HG02840 (cell line): ENCODE data around the gene DDX60.
"Not testable (repeated sequence)": the region's sequence is repeated elsewhere in the genome, so short reads cannot be mapped to it uniquely, and the experiment has no call there.

ENCODE experiments used
- ATAC-seq: cut with Tn5 transposase; IDR thresholded peaks from one replicate; pipeline ENCODE4 v1.9.1; 2021; ENCODE audit warnings: mild to moderate bottlenecking, moderate library complexity, moderate number of reproducible peaks; ENCODE audit not compliant: unreplicated experiment, low FRiP score

DDX60 gene

DNA sequence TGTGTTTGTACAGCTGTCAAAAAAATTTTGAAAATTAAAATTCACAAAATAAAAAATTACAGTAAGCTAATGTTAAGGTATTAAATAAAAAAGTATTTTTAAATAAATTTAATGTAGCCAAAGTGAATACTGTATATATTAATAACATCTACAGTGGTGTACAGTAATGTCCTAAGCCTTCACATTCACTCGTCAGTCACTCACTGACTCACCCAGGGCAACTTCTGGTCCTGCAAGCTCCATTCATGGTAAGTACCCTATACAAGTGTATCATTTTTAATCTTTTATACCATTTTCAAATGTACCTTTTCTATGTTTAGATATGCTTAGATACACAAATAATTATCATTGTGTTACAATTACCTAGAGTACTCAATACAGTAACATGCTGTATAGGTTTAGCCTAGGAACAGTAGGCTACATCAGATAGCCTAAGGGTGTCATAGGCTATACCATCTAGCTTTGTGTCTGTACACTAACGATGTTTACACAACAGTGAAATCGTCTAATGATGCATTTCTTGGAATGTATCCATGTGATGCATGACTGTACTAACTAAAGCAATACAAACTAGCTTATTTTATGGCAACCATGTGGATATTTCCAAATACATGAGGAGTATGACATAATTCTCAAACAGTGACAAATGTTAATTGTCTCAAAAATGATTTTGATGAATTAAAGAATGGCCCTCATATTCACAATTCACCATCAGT, 13.7 kb downstream of the DDX60 start:
- ATAC-seq = no peak

DNA sequence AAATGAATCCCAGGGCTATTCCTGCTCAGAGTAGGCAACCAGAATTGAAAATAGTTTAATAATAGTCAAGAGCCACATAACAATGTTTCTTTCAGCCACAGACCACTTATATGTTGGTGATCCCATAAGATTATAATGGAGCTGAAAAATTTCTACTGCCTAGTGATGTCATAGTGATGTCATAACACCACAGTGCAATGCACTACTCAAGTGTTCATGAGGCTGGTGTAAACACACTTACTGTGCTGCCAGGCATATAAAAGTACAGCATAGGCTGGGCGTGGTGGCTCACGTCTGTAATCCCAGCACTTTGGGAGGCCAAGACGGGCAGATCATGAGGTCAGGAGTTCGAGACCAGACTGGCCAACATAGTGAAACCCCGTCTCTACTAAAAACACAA, 15.1 kb downstream of the DDX60 start:
- not testable (repeated sequence) for ATAC-seq

DNA sequence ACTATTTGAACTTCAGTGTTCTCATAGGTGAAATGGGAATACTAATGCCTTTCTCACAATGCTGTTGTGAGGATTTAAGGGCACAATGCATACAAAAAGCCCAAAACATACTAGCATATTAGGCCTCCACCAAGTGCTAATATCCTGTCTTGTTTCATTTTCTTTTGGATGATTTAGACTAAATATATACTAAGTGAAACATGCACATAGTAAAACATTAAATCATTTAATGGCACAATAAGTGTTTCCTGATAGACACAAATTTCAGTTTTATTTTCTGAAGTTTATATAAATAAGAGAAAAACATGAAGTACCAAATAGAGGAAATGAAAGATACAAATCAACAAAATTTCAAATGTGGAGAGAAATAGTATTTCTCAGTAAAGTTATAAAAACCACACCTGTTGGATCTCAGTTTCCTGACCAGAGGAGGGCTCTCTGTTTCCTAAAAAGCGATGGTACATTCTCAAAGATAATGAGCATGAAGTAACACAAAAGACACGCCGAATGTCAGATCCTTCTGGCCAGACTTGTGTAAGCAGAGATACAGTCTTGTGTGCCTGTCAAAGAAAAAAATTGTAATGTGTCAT, 25.1 kb downstream of the DDX60 start:
- no peak for ATAC-seq

DNA sequence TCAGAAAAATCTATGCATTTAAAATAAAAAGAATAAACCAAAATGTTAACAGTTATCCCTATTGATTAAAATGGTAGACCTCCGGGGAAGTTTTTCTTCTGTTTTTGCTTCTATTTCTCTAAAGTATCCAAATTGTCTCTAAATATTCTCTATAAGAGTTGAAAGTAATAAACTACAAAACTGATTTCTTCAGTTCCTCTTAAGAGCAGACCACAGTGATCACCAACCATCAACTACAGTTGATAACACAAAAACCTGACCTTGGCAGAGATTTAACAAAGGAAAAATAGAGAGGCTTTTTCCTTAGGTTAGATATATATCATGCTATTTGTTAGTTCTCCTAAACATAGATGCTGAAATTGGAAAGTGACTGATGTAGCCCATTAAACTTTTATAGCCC, 27.3 kb downstream of the DDX60 start:
- ATAC-seq = no peak

DNA sequence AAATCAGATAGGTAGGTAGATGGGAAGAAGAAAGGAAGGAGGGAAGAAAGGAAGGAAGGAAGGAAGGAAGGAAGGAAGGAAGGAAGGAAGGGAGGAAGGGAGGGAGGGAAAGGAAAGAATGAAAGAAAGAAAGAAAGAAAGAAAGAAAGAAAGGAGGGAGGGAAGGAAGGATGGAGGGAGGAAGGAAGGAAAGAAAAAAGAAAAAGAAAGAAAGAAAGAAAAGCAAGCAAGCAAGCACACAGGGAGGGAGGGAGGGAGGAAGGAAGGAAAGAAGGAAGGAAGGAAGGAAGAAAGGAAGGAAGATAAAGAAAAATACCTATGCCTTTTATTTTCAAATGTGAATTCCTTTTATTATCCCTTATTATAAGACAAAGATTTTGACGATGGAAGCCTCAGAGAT, 32.7 kb downstream of the DDX60 start:
- not testable (repeated sequence) for ATAC-seq

DNA sequence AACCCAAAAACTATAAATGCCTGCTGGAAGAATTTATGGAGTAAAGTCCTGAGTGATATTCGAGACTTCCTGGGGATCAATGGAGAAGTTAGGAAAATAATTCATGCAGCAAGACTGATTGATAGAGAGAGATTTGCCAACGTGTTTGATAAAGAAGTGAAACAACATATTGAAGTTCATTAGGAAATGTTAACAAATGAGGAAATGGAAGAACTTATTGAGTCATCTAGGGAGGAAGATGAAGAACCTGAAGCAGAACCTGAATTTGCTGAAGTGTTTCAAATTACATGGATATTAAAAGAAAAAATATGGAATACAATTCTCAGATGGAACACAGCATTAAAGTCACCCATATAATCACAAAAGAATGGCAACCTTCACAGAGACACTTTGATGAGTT, 39.0 kb downstream of the DDX60 start:
- ATAC-seq = no peak

DNA sequence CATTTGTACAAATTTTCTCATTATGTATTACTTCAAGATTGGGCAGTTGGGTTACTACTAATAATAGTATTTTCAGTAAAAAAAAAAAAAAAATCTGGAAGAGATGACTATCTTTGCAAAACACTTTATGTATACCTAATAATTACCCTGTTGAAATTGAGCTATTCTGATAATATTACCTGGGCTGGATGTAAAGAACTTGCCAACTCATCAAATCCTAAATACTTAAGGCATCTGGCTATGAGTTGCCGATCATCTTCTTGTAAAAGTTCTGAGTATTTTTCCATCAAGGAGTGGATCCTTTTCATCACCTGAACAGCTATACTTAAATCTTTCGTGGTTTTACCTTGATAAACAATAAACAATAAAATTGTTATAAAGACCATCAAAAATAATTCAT, 42.7 kb downstream of the DDX60 start:
- no peak for ATAC-seq

DNA sequence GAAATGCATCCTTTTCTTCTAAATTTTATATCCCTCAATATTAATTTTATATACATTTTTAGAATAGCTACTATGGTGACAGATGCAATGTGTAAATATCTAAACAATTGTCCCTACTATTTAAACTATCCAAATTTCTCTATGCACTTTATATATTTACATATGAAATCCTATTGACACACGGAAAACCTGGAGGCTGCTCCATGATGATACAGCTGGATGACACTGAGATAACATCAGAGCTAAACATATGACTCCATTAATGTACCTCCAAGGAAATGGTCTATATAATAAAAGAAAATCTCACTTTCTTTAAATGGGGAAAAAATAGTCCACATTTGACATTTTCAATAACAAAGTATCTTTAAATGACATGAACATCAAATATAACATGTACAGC, 43.7 kb downstream of the DDX60 start:
- ATAC-seq = no peak

DNA sequence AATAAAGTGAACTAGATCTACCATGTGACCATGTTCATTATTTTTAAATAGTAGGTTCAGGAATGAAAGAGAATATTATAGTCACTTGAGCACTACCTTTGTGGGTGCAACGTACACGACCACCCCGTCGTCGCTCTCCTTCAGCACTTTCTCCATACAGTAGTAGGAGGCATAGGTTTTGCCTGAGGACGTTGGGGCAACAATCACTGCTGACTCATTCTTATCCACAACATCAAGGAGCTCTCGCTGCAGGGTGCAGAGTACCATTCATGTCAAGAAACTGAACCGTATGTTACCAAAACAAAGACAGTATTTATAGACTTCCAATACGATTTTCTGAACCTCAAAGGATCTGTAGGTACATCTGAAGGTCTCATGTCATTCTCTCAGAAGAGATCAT, 44.7 kb downstream of the DDX60 start:
- no peak for ATAC-seq

DNA sequence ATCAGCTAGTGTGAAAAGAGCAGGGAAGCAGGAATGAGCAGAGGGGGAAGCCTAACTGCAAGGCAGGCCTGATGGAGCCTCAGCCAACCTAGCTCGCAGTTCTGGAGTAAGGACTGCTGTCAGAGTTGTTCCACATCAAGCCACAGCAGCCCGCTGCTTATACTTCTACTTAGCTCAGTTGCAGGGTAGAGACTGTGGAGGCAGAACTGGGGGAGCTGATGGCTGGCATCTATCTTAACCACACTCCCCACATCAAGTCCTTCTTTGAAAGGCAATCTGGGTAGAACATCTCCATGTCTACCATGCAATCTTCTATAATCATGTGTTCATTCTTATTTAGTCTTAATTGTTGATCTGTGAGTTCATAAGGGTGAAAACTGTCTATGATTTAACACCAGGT, 46.1 kb downstream of the DDX60 start:
- no peak for ATAC-seq

DNA sequence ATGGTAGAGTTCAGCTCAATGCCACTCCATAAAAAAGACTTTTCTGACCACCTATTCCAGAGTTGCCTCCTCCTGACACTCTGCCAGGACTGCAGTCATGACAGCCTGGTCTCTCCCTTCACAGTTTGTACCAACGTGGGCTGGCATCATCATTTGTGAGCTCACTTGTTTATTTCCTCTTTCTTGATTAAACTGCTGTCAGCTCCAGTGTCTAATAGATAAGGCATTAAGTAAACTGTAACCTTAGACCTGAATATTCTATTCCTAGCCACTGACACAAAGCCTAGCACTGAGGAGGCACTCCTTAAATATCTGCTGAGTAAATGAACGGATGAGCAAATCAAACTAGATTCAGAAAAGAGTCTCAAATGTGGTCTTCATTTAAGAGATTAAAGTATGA, 48.7 kb downstream of the DDX60 start:
- ATAC-seq = no peak

DNA sequence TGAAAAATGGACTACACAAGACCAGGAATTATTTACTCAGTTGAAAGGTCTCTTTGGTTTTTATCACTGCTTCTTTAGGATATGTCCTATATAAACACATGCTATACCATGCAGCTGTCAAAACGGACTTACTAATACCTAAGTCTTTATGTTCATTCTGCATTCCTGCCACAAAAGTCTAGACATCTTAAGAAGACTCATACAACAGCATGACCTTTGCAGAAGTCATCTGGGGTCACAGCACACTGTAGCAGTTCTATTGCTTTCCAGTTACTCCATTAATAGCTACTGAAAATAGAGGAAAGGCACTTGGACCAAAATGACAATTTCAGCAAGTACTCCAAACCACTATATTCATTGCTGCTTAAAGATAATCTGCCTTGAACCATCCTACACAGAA, 53.2 kb downstream of the DDX60 start:
- ATAC-seq = no peak

DNA sequence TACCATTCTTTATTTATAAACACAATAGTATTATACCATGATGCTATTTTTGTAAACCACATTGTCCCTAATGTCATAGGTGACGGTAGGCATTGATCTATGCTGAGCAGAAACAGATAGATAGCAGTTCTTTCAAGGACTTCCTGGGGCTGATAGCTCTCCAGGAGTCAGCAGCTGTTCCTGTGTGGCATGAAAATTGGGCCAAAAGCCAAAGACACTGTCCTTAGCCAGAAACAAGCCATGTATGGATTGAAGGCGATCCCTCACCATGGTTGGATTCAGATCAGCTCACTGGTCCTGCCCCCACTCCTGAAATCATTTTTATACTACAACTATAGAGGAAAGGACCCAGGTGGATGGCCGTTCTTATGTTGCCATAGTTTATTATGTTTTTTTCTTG, 53.6 kb downstream of the DDX60 start:
- ATAC-seq = no peak

DNA sequence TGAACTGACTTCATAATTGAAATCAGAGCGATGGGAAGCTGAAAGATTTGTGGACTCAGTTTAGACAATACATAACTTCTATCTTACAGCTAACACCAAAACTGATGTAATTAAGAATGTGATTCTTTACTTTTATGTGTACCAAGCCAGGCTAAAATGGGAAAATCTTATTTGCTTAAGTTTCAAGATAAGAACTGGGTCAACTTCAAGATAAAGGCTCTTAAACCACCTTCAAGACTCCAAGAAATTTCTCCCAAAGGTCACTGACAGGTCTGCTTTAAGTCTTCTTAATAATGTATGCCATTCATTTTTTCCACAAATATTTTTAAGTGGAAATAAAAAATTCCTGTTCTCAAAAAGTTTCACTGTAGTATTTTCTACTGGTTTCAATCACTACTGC, 55.5 kb downstream of the DDX60 start:
- ATAC-seq = no peak

DNA sequence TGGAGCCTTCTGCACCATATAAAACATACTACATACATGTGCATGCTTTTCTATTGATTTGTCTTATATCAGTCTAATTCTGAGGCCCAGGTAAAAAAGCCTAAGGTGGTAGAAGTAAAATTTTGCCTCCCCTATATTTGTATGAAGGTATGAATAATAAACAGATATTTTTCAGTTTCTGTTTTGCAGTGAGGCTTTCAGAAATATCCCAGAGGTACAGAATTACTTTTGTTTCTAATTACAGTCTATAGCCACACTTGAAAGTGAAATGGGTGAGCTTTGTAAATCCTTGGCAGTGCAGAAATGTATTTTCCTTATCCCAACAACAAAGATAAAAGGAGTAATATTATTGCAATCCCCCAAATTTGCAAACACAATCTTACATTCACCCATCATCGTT, 59.5 kb downstream of the DDX60 start:
- ATAC-seq = no peak

DNA sequence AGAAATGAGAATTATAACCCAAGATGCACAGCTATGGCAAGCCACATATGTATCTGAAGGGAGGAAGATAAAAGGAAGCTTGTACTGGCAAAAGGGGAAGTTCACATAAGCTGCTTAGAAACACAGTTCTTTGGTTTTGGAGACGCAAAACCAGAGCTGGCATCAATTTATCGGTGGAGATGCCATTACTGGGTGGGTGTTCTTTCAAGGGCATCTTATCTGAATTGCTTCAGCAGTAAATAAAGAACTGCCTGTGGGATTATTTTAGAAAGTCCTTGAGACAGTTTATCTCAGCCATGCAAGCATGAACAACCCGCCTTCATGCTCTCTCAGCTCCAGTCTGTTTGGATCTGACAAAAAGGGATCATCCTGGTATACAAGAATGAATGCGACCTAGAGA, 60.8 kb downstream of the DDX60 start:
- no peak for ATAC-seq

DNA sequence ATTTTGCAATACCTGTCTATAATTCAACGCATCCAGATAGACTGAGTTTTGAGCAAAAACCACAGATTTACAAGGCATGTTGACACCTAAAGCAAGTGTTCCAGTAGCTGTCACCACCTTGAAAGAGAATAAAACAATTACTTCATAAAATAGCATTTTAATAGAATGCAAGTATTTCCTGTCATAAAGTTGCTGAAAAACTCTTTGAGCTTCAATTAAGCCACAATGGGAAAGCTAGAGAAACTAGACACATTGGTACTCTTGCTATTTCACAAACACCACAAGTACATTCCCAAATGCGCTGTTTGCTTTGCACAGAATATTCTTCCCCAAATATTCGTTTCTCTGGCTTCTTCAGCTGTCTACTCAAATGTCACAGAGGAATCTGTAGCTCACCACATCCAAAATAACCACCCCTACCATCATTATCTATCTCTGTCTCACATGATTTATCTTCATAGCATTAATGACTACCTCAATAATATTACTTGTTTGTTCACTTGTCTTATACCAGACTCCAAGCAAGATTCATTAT, 70.3 kb downstream of the DDX60 start:
- ATAC-seq = no peak

DNA sequence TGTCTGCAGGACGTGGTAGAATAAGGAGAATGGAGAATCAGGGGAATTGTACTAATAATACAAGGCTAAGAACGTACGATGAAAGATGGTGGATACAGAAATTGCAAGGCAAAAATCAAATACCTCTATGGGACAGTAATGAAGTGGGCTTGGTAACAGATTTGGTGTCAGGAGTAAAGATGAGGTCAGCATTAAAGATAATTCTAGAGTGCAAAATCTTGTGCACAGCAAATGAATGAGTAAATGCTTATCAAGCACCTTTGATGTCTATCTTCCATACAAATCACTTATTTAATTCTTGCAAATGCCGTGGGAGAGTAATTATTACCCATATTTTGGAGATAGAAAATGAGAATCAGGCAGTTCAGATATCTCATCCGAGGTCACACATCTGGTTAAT, 70.9 kb downstream of the DDX60 start:
- ATAC-seq = no peak

DNA sequence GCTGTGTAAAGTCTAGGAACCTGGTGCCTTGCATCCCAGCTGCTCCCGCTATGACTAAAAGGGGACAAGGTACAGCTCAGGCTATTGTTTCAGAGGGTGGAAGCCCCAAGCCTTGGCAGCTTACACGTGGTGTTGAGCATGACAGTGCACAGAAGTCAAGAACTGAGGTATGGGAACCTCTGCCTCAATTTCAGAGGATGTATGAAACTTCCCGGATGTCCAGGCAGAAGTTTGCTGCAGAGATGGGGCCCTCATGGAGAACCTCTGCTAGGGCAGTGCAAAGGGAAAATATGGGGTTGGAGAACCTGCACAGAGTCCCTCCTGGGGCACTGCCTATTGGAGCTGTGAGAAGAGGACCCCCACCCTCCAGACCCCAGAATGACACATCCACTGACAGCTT, 76.6 kb downstream of the DDX60 start:
- no peak for ATAC-seq

DNA sequence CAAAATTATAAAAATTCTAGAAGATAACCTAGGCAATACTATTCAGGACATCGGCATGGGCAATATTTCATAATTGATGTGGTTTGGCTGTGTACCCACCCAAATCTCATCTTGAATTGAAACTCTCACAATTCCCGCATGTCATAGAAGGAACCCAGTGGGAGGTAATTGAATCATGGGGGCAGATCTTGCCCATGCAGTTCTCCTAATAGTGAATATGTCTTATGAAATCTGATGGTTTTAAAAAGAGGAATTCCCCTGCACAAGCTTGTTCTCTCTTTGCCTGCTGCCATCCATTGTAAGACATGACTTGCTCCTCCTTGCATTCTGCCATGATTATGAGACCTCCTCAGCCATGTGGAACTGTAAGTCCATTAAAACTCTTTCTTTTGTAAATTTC, 77.7 kb downstream of the DDX60 start:
- no peak for ATAC-seq

DNA sequence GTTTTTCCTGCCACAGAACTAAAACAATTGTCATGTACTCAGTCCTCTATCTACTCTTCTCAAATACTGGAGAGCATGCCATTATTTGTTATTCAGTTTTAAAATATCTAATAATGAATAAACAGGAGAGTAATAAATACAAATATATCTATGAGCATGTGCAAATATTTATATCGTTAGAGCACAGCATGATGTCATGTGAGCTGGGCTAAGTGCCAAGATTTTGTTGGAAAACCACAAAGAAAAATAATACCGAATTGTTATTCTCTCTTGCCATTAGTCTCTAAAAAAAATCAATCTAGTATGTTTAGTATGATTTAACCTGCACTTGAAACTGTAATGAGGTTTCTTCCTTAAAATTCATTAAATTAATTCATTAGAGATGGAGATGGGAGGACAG, 97.3 kb downstream of the DDX60 start:
- no peak for ATAC-seq

DNA sequence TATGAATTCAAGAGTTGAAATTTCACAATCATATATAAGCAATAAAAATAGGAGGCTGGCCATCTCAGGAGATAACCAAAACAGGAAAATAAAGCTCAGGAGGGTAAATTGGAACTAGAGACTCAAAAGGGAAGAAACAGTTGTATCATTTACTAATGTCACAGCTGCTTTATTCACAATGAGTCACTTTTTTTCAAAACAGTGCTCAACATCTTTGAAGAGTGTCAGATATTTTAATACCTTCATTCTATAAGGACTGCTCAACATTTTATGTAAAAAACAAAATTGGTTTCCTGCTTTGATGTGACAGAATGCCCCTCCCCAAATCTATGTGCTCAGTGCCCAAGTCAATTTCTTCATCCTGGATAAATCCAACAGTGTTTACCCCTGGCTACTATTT, 97.7 kb downstream of the DDX60 start:
- ATAC-seq = no peak
